HG02943 (cell line): ENCODE data around the gene HDAC9.

Experiments
- ATAC-seq: cut with Tn5 transposase; IDR thresholded peaks from one replicate; pipeline ENCODE4 v1.9.1; 2021; ENCODE audit warnings: mild to moderate bottlenecking, low read depth, moderate library complexity; ENCODE audit not compliant: unreplicated experiment

HDAC9 gene

GRCh38 chr7:18495412-18496340 is at the start of gene HDAC9:
HDAC9 (plus strand) TSS chr7:18495749; CDS start chr7:18496303, 554 bp downstream.
- ATAC-seq = peak; percentile 93

GRCh38 chr7:18445916-18446520 is 49.5 kb upstream of the HDAC9 start:
- ATAC-seq = no peak

- ATAC-seq = no peak
These were observed 45.5 kb upstream of the HDAC9 start for GRCh38 chr7:18450019-18450418.

- ATAC-seq = no peak
These were observed 39.9 kb upstream of the HDAC9 start for GRCh38 chr7:18455606-18456005.

GRCh38 chr7:18457832-18458231 is 37.7 kb upstream of the HDAC9 start:
- no peak for ATAC-seq

DNA sequence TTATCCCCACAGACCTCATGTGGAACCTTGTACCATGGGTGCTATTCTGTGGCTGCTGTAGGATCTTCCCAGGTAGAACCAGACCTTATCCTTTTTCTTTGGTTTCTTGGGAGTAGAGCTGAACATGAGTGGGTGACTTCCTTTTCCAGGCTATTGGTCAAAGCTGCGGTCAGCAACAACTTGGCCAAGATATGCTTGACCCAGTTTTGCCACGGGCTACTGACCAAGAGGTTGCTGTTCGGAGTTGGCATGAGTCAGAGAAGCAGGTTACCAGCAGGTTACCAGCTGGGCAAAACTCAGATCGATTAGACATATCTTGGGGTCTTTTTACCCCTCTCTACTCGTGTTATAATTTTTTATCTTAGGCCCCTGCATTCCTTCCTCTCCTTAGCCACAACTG is 36.7 kb upstream of the HDAC9 start:
- peak; percentile 51 for ATAC-seq

DNA sequence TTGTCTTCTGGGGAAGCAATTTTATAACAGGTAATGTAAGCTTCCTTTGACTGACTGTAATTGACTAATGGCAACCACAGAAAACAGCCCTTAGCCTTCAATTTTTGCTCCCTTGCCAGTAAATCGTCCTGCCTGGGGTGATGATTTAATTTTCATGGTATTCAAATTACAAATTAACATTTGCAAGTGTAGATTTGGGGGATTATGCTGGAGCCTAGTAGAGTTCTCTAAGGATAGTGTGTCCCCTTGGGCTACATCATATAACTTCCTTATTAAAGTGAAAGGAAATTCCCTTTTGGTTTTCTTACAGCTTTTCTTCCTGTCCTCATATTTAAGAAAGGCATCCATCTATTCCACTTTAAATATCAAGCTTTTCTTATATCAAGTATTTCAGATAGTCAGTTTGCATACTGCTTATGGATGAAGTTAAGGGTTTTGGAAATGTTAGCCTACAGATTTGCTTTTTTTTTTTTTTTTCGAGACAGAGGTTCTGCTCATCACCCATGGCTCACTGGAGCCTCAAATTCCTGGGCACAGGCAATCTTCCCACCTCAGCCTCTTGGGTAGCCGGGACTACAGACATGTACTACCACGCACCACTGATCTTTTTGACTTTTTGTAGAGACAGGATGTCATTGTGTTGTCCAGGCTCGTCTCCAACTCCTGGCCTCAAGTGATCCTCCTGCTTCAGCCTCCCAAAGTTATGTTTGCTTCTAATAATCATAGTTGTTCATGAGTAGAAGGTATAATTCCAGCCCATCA is 35.9 kb upstream of the HDAC9 start:
- no peak for ATAC-seq

DNA sequence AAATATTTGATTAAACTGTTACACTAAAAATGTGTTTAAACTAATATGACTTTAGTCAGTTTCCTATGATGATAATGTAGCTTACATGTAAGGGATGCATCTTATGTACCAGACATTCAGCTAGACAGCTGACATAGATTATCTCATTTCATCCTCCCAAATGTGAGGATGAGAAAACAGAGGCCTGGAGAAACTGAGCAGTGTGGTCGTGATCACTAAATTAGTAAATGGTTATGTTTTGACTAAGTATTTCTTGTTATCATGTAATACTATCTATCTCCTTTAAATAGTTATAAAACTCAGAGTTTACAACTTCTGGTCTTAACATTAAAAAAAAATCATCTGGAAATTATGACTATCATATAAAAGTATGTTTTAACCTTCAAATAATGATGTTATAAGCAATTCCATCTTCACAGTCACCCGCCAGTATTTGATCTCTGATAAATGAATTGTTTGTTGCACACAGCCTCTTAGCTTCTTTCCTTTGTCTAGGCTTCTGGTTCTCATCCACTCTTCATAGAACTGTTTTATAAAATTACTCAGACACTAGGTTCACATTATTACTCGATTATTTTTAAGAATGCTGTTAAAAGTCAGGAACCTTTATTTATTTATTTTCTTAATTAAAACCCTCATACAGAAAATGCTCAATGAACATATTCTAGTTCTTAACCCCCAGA is 33.6 kb upstream of the HDAC9 start:
- no peak for ATAC-seq

DNA sequence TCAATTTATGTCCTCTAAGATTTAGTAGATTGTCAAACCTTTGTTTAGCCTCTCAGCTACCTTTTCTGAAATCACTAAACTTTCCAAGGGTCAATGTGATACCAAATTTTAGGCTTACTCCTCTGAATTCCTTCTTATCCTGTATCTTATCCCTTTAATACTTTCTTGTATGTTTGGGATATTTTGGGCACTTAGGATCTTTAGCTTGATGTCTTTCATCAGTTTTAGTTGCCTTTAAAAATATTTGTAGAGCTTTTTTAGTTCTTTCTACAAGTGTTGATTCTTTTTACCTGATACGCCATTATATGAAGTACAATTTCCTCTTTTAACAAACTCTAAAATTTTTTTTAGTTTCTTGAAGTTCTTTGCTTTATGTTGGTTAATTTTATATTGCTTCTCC is 30.7 kb upstream of the HDAC9 start:
- no peak for ATAC-seq

- ATAC-seq = no peak
These were observed 28.5 kb upstream of the HDAC9 start for GRCh38 chr7:18467011-18467410.

- ATAC-seq = no peak
These were observed 26.8 kb upstream of the HDAC9 start for GRCh38 chr7:18468795-18469194.

DNA sequence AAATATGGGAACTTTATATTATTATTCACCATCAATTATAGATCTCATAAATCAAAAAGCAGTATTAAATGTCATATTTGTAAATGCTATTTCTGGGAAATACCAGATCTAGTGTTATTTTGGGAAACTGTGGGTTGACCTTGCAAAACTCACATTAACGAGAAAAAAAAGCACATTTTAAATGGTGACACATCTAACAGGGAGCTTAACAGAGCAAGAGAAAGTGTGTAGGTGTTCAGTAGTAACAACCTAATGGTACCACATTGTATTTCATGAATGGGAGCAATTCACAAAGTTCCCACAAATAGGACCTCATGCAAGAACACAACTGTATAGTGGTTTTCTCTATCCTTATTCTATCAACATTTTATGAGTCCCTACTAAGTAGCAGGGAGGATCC is 26.2 kb upstream of the HDAC9 start:
- no peak for ATAC-seq

- ATAC-seq = no peak
These were observed 23.9 kb upstream of the HDAC9 start for GRCh38 chr7:18471476-18472160.

GRCh38 chr7:18472161-18472483 is 23.4 kb upstream of the HDAC9 start:
- ATAC-seq = no peak

GRCh38 chr7:18473119-18473518 is 22.4 kb upstream of the HDAC9 start:
- ATAC-seq = no peak

DNA sequence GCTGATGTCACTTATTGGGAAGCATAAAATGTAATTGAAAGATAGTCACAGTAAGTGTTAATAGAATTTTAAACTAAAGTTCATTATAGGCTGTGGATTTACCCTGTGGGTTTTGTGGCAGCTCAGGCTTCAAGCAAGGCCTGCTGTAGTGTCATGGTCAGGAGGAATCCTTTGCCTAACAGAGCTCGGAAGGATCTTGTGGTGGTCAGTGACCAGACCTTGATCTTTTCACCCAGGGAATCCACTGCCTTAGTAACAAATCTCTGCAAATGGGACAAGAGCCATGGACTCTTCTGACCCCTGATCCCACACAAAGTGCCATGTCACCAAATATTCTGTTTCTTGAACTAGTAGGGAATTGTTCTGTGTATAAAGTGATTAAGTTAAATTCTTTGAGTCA is 20.6 kb upstream of the HDAC9 start:
- no peak for ATAC-seq

GRCh38 chr7:18475488-18475887 is 20.1 kb upstream of the HDAC9 start:
- ATAC-seq = no peak

DNA sequence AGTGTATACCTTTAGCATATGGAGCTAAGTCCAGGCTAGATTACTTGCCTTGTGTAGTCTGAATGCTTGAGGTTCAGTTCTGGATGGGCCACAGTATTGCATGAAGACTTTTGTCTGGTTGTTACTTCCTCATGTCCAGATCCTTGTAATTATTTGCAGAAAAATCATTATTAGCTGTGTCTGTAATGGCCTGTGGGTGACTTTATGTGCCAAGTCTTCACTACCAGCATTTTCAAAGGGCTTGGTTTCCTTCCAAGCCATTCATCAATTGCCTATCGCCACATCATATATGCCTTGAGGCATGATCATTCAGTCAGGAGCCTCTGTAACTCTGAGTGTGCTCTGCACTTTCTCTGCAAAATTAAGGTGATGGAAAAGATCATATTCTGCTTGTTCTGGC is 13.8 kb upstream of the HDAC9 start:
- ATAC-seq = no peak

- no peak for ATAC-seq
These were observed 7.5 kb upstream of the HDAC9 start for GRCh38 chr7:18488049-18488448.

GRCh38 chr7:18489624-18490023 is 5.9 kb upstream of the HDAC9 start:
- no peak for ATAC-seq
